C4-2B (cell line): Measurements from ENCODE around the gene EEA1.
"Not testable (repeated sequence)": the region's sequence is repeated elsewhere in the genome, so short reads cannot be mapped to it uniquely, and the experiment has no call there.

ENCODE experiments used
- H3K27ac ChIP-seq: fragments of 450-650 bp; 2 replicates; pipeline ENCODE4 v1.5.1; 2017
- ZFX ChIP-seq: fragments of 450-650 bp; IDR thresholded peaks from 2 replicates; pipeline ENCODE4 v1.6.1; 2017
- TF ChIP-seq, protein P1 (sequence below): fragments of 450-650 bp; conservative IDR thresholded peaks from 2 replicates; pipeline ENCODE4 v1.5.1; 2017; ENCODE audit warnings: mild to moderate bottlenecking

The EEA1 gene

DNA sequence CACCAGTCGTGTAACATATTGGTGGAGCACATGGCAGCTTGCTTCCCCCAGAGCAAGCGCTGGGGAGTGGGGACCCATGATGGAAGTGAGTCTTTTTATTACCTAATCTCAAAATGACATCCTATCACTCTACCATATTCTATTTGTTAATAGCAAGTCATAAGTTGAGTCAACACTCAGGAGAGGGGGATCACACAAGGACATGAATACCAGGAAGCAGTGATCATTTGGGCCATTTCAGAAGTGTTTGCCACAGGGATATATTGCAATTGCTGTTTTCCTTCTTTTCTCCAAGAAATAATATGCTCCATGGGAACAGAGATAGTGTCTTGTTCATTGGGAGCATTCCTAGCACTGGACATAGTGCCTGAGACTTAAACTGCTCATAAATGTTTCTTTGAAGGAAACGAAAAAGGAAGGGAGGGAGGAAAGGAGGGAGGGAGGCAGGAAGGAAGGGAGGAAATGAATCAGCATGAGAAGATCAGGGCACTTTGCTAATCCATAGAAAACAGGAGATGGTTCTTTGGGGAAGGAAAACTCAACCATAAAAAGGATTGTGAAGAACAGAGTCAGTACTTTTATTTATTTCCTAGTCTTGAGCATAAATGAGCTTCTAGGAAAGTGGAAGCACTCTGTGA lies 39.2 kb upstream of the EEA1 start:
- H3K27ac ChIP-seq = no peak overlapping the region
- TF ChIP-seq ZFX = no peak
- TF ChIP-seq, protein P1, sequence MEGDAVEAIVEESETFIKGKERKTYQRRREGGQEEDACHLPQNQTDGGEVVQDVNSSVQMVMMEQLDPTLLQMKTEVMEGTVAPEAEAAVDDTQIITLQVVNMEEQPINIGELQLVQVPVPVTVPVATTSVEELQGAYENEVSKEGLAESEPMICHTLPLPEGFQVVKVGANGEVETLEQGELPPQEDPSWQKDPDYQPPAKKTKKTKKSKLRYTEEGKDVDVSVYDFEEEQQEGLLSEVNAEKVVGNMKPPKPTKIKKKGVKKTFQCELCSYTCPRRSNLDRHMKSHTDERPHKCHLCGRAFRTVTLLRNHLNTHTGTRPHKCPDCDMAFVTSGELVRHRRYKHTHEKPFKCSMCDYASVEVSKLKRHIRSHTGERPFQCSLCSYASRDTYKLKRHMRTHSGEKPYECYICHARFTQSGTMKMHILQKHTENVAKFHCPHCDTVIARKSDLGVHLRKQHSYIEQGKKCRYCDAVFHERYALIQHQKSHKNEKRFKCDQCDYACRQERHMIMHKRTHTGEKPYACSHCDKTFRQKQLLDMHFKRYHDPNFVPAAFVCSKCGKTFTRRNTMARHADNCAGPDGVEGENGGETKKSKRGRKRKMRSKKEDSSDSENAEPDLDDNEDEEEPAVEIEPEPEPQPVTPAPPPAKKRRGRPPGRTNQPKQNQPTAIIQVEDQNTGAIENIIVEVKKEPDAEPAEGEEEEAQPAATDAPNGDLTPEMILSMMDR = no peak

DNA sequence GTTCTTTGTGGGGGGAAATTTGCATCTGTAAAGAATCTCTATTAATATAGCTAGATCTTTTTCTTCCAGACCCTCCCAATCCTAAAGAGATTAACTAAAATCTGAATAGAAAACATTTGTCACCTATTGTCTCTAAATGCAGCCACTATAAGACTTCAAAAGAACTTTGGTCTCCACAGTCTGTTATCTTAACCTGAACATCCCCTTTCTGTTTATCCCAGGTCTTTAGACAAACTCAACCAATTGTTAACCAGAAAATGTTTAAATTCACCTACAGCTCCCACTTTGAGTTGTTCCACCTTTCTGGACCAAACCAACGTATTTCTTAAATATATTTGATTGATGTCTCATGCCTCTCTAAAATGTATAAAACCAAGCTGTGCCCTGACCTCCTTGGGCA lies 35.3 kb upstream of the EEA1 start:
- H3K27ac ChIP-seq = not testable (repeated sequence)

DNA sequence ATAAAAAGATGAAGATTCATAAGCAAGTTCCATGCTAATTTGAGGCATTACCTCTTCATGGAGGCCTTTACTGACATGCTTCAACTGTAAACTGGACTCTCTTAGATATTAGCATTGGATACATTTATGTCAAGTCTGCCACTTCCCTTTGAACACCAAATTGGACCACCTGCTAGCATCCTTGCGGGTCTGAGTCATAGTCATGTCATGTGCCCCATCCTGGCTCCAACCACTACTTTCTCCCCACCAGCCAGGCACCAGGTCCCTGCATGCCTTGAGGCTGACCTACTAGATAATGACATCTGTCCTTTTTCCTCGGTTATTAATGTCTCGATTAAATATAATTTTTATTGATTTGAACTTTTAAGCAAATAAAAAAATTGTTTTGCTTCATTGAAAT lies 32.9 kb upstream of the EEA1 start:
- no peak for TF ChIP-seq ZFX
- TF ChIP-seq, protein P1 = no peak
- H3K27ac ChIP-seq = no peak overlapping the region

DNA sequence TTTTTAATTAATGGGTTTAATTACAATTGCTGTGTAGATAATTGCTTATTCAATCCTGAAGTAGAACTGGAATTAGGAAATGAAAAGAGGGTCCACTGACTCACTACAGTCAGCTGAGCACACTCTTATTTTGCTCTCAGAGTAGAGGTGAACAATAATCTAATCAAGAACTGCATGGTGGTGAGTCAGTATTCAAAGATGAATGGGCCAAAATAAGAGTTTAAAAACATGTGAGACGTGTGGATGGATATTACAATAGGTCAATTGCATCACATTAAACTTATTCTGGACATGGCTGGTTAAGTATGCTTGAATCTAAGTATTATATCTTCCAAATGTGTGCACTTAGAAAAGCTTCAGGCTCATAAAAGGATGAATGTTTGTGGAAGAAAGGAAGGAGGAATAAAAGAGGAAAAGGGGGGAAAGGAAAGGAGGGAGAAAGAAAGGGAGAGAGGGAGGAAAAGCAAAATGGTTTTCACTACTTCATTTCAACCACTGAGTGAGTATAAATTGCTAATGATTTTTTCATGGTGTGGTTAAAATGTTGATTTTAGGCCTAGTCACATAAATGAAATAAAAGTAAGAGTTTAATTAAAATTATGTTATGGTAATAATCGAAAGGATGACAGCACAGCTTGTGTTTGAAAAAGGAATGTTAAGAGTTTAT lies 27.0 kb upstream of the EEA1 start:
- TF ChIP-seq ZFX = no peak
- TF ChIP-seq, protein P1 = no peak
- H3K27ac ChIP-seq = no peak overlapping the region

DNA sequence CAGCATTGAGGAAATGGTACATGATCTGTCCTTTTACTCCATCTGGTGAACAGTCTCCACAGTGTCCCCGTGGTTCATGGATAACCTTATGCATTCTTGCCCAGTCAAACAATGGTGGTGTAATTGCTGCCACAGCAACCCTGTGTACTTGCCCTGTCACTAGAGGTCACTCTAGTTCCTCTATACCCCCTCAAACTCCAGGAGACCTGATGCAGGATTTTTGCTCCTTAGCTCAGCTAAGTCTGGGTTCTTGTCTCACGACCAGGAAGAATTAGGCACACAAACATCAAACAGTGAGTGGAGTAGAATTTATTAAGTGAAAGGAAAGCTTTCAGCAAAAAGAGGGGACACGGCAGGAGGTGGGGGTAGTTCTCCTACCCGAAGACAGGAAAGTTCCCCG lies 24.7 kb upstream of the EEA1 start:
- no peak overlapping the region for H3K27ac ChIP-seq
- no peak for TF ChIP-seq ZFX
- TF ChIP-seq, protein P1 = no peak

DNA sequence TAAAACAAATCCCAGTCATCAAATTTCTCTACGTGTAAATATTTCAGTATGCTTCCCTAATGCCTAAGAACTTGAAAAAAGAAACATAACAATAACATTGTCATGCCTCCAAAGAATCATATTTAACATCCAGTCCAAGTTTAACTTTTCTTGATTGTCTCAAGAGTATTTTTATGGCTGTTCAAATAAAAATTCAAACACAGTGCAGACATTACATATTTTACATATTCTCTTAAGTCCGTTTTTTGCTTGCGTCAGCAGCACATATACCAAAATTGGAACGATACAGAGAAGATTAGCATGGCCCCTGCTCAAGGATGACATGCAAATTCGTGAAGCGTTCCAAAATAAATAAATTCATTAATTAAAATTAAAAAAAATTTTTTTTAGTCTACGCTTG lies 23.3 kb upstream of the EEA1 start:
- TF ChIP-seq, protein P1 = no peak
- no peak for TF ChIP-seq ZFX
- H3K27ac ChIP-seq = no peak overlapping the region

DNA sequence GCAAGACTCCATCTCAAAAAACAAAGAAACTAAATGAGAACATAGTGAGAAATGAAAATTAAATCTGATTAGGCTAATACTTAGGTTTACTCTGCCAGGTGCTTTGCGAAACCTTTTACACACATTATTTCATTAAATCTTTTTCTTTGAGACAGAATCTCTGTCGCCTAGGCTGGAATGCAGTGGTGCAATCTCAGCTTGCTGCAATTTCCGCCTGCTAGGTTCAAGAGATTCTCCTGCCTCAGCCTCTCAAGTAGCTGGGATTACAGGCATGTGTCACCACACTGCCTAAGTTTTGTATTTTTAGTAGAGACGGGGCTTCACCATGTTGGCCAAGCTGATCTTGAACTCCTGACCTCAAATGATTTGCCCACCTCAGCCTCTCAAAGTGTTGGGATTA lies 21.9 kb upstream of the EEA1 start:
- no peak overlapping the region for H3K27ac ChIP-seq
- TF ChIP-seq, protein P1 = no peak
- no peak for TF ChIP-seq ZFX

DNA sequence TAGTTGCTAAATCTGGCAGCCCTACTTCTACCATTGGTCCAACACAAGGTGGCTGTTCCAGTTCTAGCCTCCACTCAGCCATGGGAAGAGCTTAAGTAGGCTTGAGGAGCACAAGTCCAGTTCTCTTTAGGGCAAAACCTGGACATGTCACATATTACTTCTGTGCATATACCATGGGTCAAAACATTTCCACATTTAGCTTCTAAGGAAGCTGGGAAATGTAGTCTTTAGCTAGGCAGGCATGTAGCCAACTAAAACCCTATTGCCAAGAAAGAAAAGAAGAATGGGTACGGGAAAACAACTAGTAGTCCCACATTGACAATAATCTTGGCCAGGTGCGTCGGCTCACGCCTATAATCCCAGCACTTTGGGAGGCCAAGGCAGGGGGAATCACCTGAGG lies 20.9 kb upstream of the EEA1 start:
- no peak overlapping the region for H3K27ac ChIP-seq
- TF ChIP-seq ZFX = no peak
- TF ChIP-seq, protein P1 = no peak
